8988T (cell line): ENCODE data around the gene CFAP45.

Experiments used
- DNase-seq: peaks from one replicate; pipeline ENCODE4 v3.0.0; 2011

CFAP45 gene

DNA sequence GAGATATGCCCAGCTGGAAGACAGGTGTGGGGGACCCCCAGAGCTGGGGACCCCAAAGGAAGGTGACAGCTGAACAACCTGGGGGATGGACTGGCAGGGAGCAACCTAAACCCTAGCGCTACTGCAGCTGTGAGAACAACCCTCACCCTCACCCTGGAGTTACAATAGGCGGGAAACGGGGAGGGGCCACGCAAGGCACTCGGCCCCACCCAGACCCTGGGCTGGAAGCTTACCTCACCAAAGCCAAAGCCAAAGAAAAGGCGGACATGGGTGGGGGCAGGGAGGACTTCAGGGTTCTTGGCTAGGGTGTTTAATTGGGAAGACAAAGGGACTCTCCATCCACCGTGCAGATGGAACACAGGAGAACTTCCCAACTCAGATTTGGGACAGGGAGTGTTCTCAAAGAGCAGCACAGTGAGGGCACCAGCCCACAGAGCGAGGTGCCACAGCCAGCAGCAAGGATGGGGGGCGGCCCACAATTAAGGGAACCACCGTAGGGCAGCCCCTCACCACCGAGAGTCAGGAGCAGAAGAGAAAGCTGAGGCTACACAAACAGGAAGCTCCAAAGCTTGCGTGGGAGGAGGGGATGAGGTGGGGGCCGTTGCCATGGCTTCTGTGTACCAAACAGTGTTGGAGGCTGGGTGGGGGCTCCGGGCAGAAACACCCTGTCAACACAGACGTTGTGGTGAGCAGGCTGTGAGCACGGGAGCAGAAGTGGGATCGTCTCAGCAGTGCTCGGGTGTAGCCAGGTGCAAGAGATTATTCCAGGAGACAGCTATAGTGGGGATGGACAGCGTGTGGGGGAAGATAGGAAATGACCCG is 23.4 kb upstream of the CFAP45 start:
- no peak for DNase-seq

DNA sequence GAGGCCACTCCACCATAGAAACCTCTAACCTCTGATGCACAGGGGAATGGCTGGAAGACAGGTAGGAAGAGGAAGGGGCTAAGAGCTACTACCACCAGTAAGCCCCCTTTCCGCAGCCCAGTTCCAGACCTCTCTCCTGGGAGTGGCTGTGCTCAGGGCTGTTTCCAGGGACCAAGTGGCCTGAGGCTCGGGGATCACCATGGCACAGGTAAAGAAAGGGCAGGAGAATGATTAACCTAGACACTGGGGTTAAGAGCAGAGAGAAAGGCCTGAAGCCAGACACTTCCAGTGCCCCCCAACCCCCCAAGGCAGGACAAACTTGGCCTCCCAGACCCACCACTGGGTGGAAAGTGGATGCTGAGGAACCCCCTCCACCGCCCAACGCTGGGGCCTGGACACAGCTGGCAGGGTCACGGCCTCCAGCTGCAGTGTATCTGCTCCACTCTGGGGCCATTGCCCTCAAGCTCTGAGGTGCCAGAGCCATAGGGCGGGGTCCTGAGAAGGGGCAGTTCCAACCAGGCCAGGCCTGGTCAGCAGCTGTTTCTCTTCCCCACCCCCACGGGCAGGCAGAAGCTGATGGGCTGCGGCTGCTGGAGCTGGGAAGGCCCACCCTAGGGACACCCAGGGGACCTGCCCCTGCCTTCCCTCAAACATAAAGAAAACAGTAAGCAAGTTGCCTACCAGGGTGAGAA is 22.7 kb upstream of the CFAP45 start:
- DNase-seq: no peak

- no peak for DNase-seq
These were observed 21.9 kb upstream of the CFAP45 start for GRCh38 chr1:159921700-159922504.

- DNase-seq: no peak
These were observed 21.3 kb upstream of the CFAP45 start for GRCh38 chr1:159921251-159921650.

- DNase-seq: no peak
These were observed 20.7 kb upstream of the CFAP45 start for GRCh38 chr1:159920651-159921050.

- DNase-seq: no peak
These were observed 20.2 kb upstream of the CFAP45 start for GRCh38 chr1:159920202-159920601.

DNA sequence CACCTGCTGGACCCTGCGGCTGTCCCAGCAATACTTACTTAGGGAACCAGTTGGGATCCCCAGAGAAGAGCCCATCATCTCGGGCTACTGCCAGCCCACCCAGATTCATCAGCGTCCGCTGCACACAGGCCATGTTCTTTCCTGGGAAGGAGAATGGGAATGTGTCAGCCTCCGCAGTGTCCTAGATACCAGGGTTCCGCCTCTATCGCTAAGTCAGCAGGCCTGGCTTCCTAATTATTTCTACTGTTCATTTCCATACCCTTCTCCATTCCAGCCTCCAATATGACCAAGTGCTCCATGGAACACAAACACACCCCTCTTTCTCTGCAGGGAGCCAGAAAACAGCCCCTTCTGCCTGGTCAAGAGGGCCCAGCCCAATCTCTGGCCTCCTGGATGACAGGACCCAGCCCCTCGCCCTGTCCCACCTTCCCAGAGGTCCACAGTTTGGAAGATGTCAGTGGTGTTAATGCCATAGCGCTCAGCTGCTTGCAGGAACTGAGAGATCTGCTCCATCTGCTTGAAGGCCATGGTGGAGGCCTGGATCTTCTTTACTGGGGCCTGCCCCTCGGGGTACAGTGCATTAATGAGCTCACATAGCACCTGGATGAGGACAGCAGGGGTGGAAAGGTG is 19.4 kb upstream of the CFAP45 start:
- no peak for DNase-seq

DNA sequence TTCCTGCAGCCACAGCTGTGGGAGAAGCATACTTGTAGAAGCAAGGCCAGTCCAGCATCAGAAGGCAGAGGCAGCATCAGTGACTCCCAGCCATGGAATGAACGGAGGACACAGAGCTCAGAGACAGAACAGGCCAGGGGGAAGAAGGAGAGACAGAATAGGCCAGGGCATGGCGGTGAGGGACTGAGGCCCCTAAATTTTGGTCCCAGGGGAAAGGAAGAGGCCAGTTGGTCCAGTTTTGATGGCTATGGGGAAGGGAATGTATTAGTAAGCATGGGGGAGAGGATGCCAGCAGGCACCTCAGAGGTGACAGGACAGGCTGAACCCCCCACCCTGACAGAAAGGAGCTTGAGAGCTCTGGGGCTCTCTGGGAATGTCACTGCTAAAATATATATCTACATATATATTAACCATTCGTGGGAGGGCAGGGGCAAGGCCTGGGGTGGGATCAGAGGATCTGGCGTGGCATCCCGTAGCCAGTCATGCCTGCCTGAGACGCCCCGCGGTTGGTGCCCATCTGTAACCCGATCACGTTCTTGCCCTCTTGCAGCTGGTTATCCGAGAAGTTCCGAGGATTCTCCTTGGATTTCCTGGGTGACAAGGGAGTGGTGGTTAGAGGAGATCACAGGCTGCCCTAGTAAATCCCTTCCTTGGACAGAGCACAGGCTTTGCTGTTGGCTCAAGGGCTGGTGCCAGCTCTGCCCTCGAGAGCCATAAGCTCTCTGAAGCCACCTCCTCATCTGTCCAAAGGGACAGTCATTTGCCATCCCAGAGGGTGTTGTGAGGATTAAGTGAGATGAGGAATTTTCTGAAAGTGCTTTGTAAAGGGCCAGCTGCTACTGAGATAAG is 18.6 kb upstream of the CFAP45 start:
- no peak for DNase-seq

- no peak for DNase-seq
These were observed 17.8 kb upstream of the CFAP45 start for GRCh38 chr1:159917533-159918351.

DNA sequence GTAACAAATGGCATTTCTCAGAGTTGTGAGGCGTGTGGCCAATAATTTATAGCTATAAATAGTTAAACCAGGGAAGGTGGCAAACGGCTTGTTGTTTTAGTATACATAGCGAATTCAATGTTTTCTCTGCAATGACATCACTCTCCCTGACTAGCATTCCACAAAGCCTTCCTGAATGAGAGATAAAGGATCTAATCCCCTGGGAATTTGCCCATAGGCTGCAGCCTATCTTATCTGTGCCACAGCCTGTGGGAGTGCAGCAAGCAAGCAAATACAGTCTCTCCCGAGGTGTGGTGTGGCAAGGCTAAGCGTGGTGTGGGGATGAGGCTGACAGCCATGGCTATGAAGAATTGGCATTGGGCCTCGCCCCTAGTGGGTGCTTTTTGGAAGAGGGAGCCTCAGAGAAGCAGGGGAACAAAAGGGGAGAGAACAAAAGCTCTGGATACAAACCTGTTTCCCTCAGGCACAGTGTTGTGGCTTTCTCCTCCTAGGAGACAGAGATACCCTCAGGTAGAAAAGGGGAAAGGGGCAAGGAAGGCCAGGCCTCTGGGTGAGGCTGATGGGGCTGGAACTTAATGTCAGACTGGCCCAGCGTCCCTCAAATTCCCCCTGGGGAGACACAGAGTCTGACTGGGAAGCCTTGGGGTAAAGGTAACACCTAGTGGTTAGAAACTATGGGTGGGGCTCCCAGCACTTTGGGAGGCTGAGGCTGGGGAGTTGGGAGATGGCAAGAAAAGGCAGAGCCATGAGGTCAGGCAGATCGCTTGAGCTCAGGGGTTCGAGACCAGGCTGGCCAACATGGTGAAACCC is 16.5 kb upstream of the CFAP45 start:
- peak; percentile 69 for DNase-seq

- no peak for DNase-seq
These were observed 15.7 kb upstream of the CFAP45 start for GRCh38 chr1:159915571-159916241.

DNA sequence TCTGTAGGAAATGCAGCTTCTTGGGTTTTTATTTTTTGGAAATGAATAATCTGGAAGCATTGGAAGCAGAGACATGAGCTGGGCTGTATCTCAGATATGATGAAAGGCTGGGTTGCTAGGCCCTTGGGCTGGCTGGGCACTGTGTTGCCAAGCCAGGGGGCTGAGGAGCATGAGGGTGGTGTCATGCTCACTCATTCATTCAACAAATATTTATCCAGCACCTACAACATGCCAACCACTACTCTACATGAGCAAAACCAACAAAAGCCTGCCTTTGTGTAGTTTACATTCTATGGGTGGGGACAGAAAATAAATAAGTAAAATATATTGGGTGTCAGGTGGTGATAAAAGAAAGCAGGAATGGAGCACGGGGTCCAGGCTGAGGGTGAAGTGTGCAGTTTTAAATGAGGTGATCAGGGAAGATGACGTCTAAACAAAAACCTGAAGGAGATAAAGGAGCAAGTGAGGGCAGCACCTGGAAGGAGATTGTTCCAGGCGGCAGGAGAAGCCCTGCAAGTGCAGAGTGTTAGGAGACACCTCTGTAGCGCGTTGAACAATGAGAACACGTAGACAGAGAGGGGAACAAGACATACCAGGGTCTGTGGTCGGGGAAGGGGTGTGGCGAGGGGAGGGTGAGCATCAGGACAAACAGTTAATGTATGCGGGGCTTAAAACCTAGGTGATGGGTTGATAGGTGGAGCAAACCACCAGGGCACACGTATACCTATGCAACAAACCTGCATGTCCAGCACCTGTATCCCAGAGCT is 14.5 kb upstream of the CFAP45 start:
- DNase-seq: no peak

- no peak for DNase-seq
These were observed 13.7 kb upstream of the CFAP45 start for GRCh38 chr1:159913451-159914192.

DNA sequence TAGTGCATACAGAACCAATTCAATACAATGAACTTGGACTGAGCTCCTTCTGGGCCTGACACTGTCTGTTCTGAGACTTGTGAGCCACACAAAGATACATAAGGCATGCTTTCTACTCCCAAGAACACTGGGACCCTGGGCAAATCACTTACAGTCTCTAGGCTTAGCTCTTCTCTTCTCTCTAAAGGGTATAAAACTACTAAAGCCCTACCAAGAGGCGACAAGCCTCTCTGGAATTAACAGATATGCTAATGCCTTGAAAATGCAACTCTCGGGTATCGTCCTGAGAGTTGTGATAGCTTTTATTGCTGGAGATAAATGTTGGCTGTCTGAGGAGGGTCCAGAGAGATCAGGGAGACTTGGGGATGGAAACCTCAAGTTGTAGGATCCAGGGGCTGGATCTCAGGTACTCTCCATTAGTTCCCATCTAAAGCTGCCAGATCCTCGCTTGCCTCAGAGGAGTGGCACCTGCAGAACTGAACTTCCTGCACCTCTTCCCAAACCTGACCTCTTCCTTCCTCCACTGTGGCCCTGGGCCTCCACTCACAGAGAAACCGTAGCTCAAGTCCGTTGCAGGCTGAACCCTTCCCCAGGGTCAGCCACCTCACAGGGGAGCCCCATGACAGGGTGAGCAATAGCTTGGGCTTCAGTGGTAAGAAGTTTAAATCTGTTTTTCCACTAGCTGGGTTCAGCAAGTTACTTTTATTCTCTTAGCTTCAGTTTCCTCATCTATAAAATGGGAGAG is 11.5 kb upstream of the CFAP45 start:
- DNase-seq: no peak

- no peak for DNase-seq
These were observed 8.3 kb upstream of the CFAP45 start for GRCh38 chr1:159908031-159908940.

DNA sequence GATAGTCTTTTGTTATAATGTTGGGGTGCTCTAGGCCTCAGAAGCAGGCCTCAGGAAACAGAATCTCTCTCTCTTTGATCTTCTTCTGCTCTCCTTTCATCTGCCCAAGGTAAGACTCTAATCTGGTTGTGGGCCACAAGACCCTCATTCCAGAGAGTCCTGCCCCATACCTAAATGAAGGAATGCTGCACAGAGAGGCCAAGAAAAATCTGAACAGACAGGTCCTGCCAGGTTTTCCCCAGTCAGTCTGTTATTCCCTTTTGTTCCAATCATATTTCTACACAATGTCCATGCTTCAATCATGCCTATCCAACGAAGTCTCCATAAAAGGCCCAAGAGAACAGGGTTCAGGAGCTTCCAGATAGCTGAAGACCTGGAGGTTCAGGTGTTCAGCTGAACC is 7.0 kb upstream of the CFAP45 start:
- DNase-seq: no peak
